HepG2 (cell line): ENCODE data around the gene SNX13. TPM values are rescaled to one million over a fixed set of nuclear protein-coding genes. Genes with fewer than 3 reads are reported as not detected.

Source experiments
- CEBPB ChIP-seq: IDR thresholded peaks from 2 replicates; pipeline ENCODE4 v1.6.1; 2011; ENCODE audit warnings: low read depth, low read length, improper control_type of control experiment, borderline replicate concordance
- CEBPG ChIP-seq: IDR thresholded peaks from 2 replicates; pipeline ENCODE4 v1.6.1; 2016
- FOXA3 ChIP-seq: IDR thresholded peaks from 2 replicates; pipeline ENCODE4 v1.6.1; 2016; ENCODE audit warnings: missing genetic modification reagents, missing compliant biosample characterization
- HOXA3 ChIP-seq: sonication (generic); formaldehyde crosslinking; IDR thresholded peaks from 2 replicates; pipeline ENCODE4 v1.5.0; 2020; ENCODE audit warnings: missing genetic modification reagents
- MIER3 ChIP-seq: IDR thresholded peaks from 2 replicates; pipeline ENCODE4 v1.6.1; 2016; ENCODE audit warnings: missing compliant biosample characterization, borderline replicate concordance
- MIXL1 ChIP-seq: IDR thresholded peaks from 2 replicates; pipeline ENCODE4 v1.6.1; 2016
- SPEN ChIP-seq: sonication (generic); formaldehyde crosslinking; IDR thresholded peaks from 2 replicates; pipeline ENCODE4 v1.5.1; 2020; ENCODE audit warnings: low read depth, mild to moderate bottlenecking, missing genetic modification reagents
- TARDBP ChIP-seq: sonication (generic); formaldehyde crosslinking; IDR thresholded peaks from 2 replicates; pipeline ENCODE4 v1.8.0; 2022; ENCODE audit warnings: mild to moderate bottlenecking, missing genetic modification reagents
- TEAD3 ChIP-seq: optimal IDR thresholded peaks from 2 replicates; pipeline ENCODE3; 2016; ENCODE audit warnings: borderline replicate concordance
- ZNF224 ChIP-seq: sonication (generic); formaldehyde crosslinking; IDR thresholded peaks from 2 replicates; pipeline ENCODE4 v1.5.0; 2020; ENCODE audit warnings: mild to moderate bottlenecking, missing genetic modification reagents
- ZNF264 ChIP-seq: sonication (generic); formaldehyde crosslinking; IDR thresholded peaks from 2 replicates; pipeline ENCODE4 v1.4.0; 2020; ENCODE audit warnings: missing genetic modification reagents
- ZNF292 ChIP-seq: sonication (generic); formaldehyde crosslinking; IDR thresholded peaks from 2 replicates; pipeline ENCODE4 v1.8.1; 2022; ENCODE audit warnings: mild to moderate bottlenecking, low read depth, missing genetic modification reagents, borderline replicate concordance
- ZNF441 ChIP-seq: sonication (generic); formaldehyde crosslinking; IDR thresholded peaks from 2 replicates; pipeline ENCODE4 v1.7.0; 2021; ENCODE audit warnings: missing genetic modification reagents, borderline replicate concordance
- polyA plus RNA-seq, 8 experiments: library from polyadenylated mRNA; depleted of rRNA in 3 of 8; stranded (reverse) in 7 of 8; unstranded in 1 of 8; fragments of >200 nt; fragmentation: Illumina TruSeq in 4 of 8; extraction: Trizol in 4 of 8; gene quantifications; 2 replicates each; pipeline versions ENCODE4 v1.2.1 to v1.2.3, GENCODE V29; 2011 to 2016; ENCODE audit warnings: low read depth in 4 of 8, missing spikeins in 1 of 8, mixed read lengths in 1 of 8; ENCODE audit not compliant: insufficient read depth in 1 of 8
- total RNA-seq, 5 experiments: library from RNA; depleted of rRNA; stranded (reverse); fragments of >200 nt; fragmentation: Illumina TruSeq; extraction: Trizol; gene quantifications; 2 replicates each; pipeline ENCODE4 v1.2.3, GENCODE V29; 2016; ENCODE audit warnings: low read depth in 1 of 5
- TF ChIP-seq, protein P1 (sequence below): sonication (generic); formaldehyde crosslinking; IDR thresholded peaks from 2 replicates; pipeline ENCODE4 v1.9.0; 2022; ENCODE audit warnings: missing genetic modification reagents, mild to moderate bottlenecking, borderline replicate concordance
- TF ChIP-seq, protein P2 (sequence below): sonication (generic); formaldehyde crosslinking; IDR thresholded peaks from 2 replicates; pipeline ENCODE4 v1.4.0; 2020; ENCODE audit warnings: missing genetic modification reagents, borderline replicate concordance
- TF ChIP-seq, protein P3 (sequence below): sonication (generic); formaldehyde crosslinking; IDR thresholded peaks from 2 replicates; pipeline ENCODE4 v1.4.0; 2020; ENCODE audit warnings: missing genetic modification reagents
- TF ChIP-seq, protein P4 (sequence below), 2 experiments: fragments of 450-650 bp in 1 of 2; sonication (generic) in 1 of 2; formaldehyde crosslinking; IDR thresholded peaks; 2 replicates each; pipeline versions ENCODE4 v1.5.0 to v1.8.0; 2020 to 2022; ENCODE audit warnings: mild to moderate bottlenecking in 1 of 2, missing genetic modification reagents in 1 of 2
- TF ChIP-seq, protein P5 (sequence below): sonication (generic); formaldehyde crosslinking; IDR thresholded peaks from 2 replicates; pipeline ENCODE4 v1.4.0; 2020; ENCODE audit warnings: missing genetic modification reagents
- TF ChIP-seq, protein P6 (sequence below): sonication (generic); formaldehyde crosslinking; IDR thresholded peaks from 2 replicates; pipeline ENCODE4 v1.5.0; 2020; ENCODE audit warnings: mild to moderate bottlenecking, low read depth, missing genetic modification reagents, borderline replicate concordance

Gene SNX13
- total and polyA plus RNA-seq, 2 of the 13 experiments (the other 11 are each of a cell fraction or from before 2014, with no cell fraction given), result 14.3 to 32.3 TPM

DNA sequence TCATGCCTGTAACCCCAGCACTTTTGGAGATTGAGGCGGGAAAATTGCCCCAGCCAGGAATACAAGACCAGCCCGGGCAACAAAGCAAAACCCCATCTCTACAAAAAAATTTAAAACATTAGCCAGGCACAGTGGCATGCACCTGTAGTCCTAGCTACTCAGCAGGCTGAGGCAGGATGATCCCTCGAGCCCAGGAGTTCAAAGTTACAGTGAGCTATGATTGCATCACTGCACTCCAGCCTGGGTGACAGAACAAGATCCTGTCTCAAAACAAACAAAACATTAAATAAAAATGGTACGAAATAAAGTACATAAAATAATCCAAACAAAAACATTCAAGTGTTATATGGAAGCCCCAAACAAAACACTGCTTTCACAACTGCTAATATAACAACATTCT, 125.0 kb downstream of the SNX13 start (continued):
- TF ChIP-seq, protein P1, sequence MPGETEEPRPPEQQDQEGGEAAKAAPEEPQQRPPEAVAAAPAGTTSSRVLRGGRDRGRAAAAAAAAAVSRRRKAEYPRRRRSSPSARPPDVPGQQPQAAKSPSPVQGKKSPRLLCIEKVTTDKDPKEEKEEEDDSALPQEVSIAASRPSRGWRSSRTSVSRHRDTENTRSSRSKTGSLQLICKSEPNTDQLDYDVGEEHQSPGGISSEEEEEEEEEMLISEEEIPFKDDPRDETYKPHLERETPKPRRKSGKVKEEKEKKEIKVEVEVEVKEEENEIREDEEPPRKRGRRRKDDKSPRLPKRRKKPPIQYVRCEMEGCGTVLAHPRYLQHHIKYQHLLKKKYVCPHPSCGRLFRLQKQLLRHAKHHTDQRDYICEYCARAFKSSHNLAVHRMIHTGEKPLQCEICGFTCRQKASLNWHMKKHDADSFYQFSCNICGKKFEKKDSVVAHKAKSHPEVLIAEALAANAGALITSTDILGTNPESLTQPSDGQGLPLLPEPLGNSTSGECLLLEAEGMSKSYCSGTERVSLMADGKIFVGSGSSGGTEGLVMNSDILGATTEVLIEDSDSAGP (CRISPR knock-in tag), result no peak
- TF ChIP-seq, protein P2, sequence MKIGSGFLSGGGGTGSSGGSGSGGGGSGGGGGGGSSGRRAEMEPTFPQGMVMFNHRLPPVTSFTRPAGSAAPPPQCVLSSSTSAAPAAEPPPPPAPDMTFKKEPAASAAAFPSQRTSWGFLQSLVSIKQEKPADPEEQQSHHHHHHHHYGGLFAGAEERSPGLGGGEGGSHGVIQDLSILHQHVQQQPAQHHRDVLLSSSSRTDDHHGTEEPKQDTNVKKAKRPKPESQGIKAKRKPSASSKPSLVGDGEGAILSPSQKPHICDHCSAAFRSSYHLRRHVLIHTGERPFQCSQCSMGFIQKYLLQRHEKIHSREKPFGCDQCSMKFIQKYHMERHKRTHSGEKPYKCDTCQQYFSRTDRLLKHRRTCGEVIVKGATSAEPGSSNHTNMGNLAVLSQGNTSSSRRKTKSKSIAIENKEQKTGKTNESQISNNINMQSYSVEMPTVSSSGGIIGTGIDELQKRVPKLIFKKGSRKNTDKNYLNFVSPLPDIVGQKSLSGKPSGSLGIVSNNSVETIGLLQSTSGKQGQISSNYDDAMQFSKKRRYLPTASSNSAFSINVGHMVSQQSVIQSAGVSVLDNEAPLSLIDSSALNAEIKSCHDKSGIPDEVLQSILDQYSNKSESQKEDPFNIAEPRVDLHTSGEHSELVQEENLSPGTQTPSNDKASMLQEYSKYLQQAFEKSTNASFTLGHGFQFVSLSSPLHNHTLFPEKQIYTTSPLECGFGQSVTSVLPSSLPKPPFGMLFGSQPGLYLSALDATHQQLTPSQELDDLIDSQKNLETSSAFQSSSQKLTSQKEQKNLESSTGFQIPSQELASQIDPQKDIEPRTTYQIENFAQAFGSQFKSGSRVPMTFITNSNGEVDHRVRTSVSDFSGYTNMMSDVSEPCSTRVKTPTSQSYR, result no peak
- TF ChIP-seq, protein P3, sequence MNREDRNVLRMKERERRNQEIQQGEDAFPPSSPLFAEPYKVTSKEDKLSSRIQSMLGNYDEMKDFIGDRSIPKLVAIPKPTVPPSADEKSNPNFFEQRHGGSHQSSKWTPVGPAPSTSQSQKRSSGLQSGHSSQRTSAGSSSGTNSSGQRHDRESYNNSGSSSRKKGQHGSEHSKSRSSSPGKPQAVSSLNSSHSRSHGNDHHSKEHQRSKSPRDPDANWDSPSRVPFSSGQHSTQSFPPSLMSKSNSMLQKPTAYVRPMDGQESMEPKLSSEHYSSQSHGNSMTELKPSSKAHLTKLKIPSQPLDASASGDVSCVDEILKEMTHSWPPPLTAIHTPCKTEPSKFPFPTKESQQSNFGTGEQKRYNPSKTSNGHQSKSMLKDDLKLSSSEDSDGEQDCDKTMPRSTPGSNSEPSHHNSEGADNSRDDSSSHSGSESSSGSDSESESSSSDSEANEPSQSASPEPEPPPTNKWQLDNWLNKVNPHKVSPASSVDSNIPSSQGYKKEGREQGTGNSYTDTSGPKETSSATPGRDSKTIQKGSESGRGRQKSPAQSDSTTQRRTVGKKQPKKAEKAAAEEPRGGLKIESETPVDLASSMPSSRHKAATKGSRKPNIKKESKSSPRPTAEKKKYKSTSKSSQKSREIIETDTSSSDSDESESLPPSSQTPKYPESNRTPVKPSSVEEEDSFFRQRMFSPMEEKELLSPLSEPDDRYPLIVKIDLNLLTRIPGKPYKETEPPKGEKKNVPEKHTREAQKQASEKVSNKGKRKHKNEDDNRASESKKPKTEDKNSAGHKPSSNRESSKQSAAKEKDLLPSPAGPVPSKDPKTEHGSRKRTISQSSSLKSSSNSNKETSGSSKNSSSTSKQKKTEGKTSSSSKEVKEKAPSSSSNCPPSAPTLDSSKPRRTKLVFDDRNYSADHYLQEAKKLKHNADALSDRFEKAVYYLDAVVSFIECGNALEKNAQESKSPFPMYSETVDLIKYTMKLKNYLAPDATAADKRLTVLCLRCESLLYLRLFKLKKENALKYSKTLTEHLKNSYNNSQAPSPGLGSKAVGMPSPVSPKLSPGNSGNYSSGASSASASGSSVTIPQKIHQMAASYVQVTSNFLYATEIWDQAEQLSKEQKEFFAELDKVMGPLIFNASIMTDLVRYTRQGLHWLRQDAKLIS (CRISPR knock-in tag), result no peak
- TF ChIP-seq TEAD3 (CRISPR knock-in tag), result peak; percentile 64
- peak; percentile 67 for TF ChIP-seq FOXA3 (CRISPR knock-in tag)
- TF ChIP-seq, protein P4, sequence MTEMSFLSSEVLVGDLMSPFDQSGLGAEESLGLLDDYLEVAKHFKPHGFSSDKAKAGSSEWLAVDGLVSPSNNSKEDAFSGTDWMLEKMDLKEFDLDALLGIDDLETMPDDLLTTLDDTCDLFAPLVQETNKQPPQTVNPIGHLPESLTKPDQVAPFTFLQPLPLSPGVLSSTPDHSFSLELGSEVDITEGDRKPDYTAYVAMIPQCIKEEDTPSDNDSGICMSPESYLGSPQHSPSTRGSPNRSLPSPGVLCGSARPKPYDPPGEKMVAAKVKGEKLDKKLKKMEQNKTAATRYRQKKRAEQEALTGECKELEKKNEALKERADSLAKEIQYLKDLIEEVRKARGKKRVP (CRISPR knock-in tag; IDR thresholded peaks at IDR 0.05), result peak in 1 of 2 experiments; percentile 91; a peak in 2 of 4 replicates
- 0 out of 2 replicates have a peak, but pooled peaks have one; percentile 40 for TF ChIP-seq ZNF264 (CRISPR knock-in tag)
- peak; percentile 46; the same call in 1 of the 2 replicates for TF ChIP-seq ZNF441 (CRISPR knock-in tag)
- peak; percentile 28; the same call in 1 of the 2 replicates for TF ChIP-seq TARDBP (CRISPR knock-in tag)
- TF ChIP-seq CEBPB, result peak; percentile 94
- peak; percentile 98 for TF ChIP-seq CEBPG (CRISPR knock-in tag)
- 0 out of 2 replicates have a peak, but pooled peaks have one; percentile 47 for TF ChIP-seq HOXA3 (CRISPR knock-in tag)
- 0 out of 2 replicates have a peak, but pooled peaks have one; percentile 39 for TF ChIP-seq ZNF292 (CRISPR knock-in tag)
- TF ChIP-seq ZNF224 (CRISPR knock-in tag), result no peak
- TF ChIP-seq, protein P5, sequence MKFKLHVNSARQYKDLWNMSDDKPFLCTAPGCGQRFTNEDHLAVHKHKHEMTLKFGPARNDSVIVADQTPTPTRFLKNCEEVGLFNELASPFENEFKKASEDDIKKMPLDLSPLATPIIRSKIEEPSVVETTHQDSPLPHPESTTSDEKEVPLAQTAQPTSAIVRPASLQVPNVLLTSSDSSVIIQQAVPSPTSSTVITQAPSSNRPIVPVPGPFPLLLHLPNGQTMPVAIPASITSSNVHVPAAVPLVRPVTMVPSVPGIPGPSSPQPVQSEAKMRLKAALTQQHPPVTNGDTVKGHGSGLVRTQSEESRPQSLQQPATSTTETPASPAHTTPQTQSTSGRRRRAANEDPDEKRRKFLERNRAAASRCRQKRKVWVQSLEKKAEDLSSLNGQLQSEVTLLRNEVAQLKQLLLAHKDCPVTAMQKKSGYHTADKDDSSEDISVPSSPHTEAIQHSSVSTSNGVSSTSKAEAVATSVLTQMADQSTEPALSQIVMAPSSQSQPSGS, result peak; percentile 88
- TF ChIP-seq MIXL1 (CRISPR knock-in tag), result peak; percentile 64; the same call in 1 of the 2 replicates
- TF ChIP-seq MIER3, result peak; percentile 62; the same call in 1 of the 2 replicates
- no peak for TF ChIP-seq SPEN (CRISPR knock-in tag)
- TF ChIP-seq, protein P6, sequence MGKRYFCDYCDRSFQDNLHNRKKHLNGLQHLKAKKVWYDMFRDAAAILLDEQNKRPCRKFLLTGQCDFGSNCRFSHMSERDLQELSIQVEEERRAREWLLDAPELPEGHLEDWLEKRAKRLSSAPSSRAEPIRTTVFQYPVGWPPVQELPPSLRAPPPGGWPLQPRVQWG (CRISPR knock-in tag), result no peak
